Measurements from ENCODE around the gene WNT6. TPM values are rescaled to one million over a fixed set of nuclear protein-coding genes. Genes with fewer than 3 reads are reported as not detected.

The WNT6 gene
- total RNA-seq, 2 donors from 2014 or later: 0.25 to 0.37 TPM

DNA sequence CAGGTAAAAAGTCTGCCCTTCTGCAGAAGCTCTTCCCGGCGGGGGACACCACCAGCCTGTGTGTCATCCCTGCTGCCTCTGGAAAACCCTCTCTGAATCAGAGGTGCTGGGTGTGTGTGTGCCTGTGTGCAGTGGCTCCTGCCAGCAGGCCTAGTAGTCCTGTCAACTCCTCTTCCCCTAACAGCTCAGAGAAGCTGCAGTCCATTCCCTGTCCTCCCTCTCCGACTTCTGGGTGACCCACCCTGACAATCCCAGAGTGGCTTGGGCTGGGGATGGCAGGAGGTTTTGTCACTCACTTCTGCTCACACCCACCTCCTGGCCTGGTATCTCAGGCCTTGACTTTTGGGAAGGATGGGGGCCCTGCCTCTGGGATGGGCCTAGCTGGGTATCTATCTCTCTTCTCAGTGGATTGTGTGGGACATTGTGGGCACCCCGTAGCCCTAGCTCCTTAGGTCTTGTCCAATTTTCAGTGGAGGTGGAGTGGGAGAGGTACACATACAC lies 23.3 kb downstream of the WNT6 start:
- no peak overlapping the region for H3K27ac ChIP-seq
- H3K4me3 ChIP-seq: no peak overlapping the region
- intact Hi-C loops (cut with DNase I): no loop called here
- no peaks in the 10 kb centered on the region for H3K9me3 ChIP-seq
- DNase-seq: no peak
- H3K9ac ChIP-seq (ENCODE audit: low read depth in 2 of 2, low read length in 2 of 2): no peak overlapping the region
- TF ChIP-seq, protein P1, sequence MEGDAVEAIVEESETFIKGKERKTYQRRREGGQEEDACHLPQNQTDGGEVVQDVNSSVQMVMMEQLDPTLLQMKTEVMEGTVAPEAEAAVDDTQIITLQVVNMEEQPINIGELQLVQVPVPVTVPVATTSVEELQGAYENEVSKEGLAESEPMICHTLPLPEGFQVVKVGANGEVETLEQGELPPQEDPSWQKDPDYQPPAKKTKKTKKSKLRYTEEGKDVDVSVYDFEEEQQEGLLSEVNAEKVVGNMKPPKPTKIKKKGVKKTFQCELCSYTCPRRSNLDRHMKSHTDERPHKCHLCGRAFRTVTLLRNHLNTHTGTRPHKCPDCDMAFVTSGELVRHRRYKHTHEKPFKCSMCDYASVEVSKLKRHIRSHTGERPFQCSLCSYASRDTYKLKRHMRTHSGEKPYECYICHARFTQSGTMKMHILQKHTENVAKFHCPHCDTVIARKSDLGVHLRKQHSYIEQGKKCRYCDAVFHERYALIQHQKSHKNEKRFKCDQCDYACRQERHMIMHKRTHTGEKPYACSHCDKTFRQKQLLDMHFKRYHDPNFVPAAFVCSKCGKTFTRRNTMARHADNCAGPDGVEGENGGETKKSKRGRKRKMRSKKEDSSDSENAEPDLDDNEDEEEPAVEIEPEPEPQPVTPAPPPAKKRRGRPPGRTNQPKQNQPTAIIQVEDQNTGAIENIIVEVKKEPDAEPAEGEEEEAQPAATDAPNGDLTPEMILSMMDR (IDR thresholded peaks at IDR 0.05): no peak
- peaks cover 60% of the 10 kb centered on the region for H3K27me3 ChIP-seq
- H3K36me3 ChIP-seq: no peaks in the 10 kb centered on the region
- H3K4me1 ChIP-seq: no peaks in the 10 kb centered on the region

GRCh38 chr2:218883491-218884490 lies 24.2 kb downstream of the WNT6 start:
- Histone ChIP-seq H3K4me1 (no peaks in the 10 kb centered on the region), H3K4me3 (peak overlapping the region; percentile 20), H3K36me3 (no peaks in the 10 kb centered on the region), H3K27me3 (peaks cover 52% of the 10 kb centered on the region), H3K9ac (ENCODE audit: low read depth in 2 of 2, low read length in 2 of 2) (peak overlapping the region; percentile 24 to 34), H3K9me3 (no peaks in the 10 kb centered on the region), H3K27ac (no peak overlapping the region)
- DNase-seq: no peak
- TF ChIP-seq, protein P1 (IDR thresholded peaks at IDR 0.05): no peak
- intact Hi-C loops (cut with DNase I): no loop called here

GRCh38 chr2:218884519-218884918 lies 24.9 kb downstream of the WNT6 start:
- TF ChIP-seq, protein P1 (IDR thresholded peaks at IDR 0.05): no peak
- intact Hi-C loops (cut with DNase I): no loop called here
- no peak for DNase-seq
- H3K4me1 ChIP-seq: no peaks in the 10 kb centered on the region
- no peaks in the 10 kb centered on the region for H3K36me3 ChIP-seq
- H3K27ac ChIP-seq: no peak overlapping the region
- H3K27me3 ChIP-seq: peaks cover 45% of the 10 kb centered on the region
- no peaks in the 10 kb centered on the region for H3K9me3 ChIP-seq
- no peak overlapping the region for H3K9ac ChIP-seq (ENCODE audit: low read depth in 2 of 2, low read length in 2 of 2)
- H3K4me3 ChIP-seq: no peak overlapping the region

GRCh38 chr2:218885981-218886947 lies 26.7 kb downstream of the WNT6 start:
- no peaks in the 10 kb centered on the region for H3K4me1 ChIP-seq
- no peak overlapping the region for H3K9ac ChIP-seq (ENCODE audit: low read depth in 2 of 2, low read length in 2 of 2)
- intact Hi-C loops (cut with DNase I): no loop called here
- H3K27ac ChIP-seq: no peak overlapping the region
- TF ChIP-seq, protein P1 (IDR thresholded peaks at IDR 0.05): no peak
- no peaks in the 10 kb centered on the region for H3K9me3 ChIP-seq
- no peak overlapping the region for H3K4me3 ChIP-seq
- no peaks in the 10 kb centered on the region for H3K36me3 ChIP-seq
- H3K27me3 ChIP-seq: peaks cover 28% of the 10 kb centered on the region
- DNase-seq: no peak

DNA sequence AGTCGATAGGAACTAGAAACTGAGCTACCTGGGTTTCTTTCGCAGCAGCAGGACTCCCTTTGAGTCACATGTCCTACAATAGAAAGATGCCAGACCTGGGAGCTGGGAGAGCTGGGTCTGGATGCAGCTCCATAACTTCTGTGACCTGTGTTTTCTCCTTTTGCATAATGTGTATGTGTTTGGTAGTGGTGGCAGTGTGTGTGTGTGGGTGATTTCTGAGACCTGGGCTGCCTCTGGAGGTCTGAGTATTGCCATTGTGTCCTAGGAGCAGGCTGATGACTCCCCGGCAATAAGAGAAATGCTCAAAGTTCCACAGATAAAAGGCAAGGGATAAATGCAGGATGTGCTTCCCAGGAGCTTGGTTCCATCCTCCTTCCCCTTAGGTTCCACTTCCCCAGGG lies 27.5 kb downstream of the WNT6 start:
- TF ChIP-seq, protein P1 (IDR thresholded peaks at IDR 0.05): no peak
- H3K4me3 ChIP-seq: no peak overlapping the region
- H3K27me3 ChIP-seq: peaks cover 21% of the 10 kb centered on the region
- no peak overlapping the region for H3K9ac ChIP-seq (ENCODE audit: low read depth in 2 of 2, low read length in 2 of 2)
- H3K36me3 ChIP-seq: no peaks in the 10 kb centered on the region
- DNase-seq: no peak
- no peak overlapping the region for H3K27ac ChIP-seq
- no peaks in the 10 kb centered on the region for H3K4me1 ChIP-seq
- intact Hi-C loops (cut with DNase I): no loop called here
- H3K9me3 ChIP-seq: no peaks in the 10 kb centered on the region
